Parathyroid adenoma (tissue), 2 donors: ENCODE data around the gene EVA1A.

ENCODE experiments used
- H2AFZ ChIP-seq: fragments of 300-600 bp; sonication (generic); one replicate; pipeline ENCODE4 v1.7.0; 2017; ENCODE audit warnings: antibody characterized with exemption, mild to moderate bottlenecking
- H3K27ac ChIP-seq: fragments of 300-600 bp; sonication (generic); one replicate; pipeline ENCODE4 v1.7.0; 2017
- H3K27me3 ChIP-seq: fragments of 300-600 bp; sonication (generic); one replicate; pipeline ENCODE4 v1.7.0; 2017; ENCODE audit warnings: low read length; ENCODE audit not compliant: control insufficient read depth, insufficient read depth
- H3K36me3 ChIP-seq: fragments of 300-600 bp; sonication (generic); one replicate; pipeline ENCODE4 v1.7.0; 2017; ENCODE audit warnings: low read length; ENCODE audit not compliant: control insufficient read depth, insufficient read depth
- H3K4me1 ChIP-seq: fragments of 300-600 bp; sonication (generic); one replicate; pipeline ENCODE4 v1.7.0; 2017; ENCODE audit warnings: control low read depth
- H3K4me2 ChIP-seq: fragments of 300-600 bp; sonication (generic); one replicate; pipeline ENCODE4 v1.7.0; 2017; ENCODE audit warnings: low read length
- H3K4me3 ChIP-seq: fragments of 300-600 bp; sonication (generic); one replicate; pipeline ENCODE4 v1.7.0; 2017; ENCODE audit warnings: low read depth, low read length
- H3K79me2 ChIP-seq: fragments of 300-600 bp; sonication (generic); one replicate; pipeline ENCODE4 v1.7.0; 2017; ENCODE audit warnings: control low read depth
- H3K9ac ChIP-seq: fragments of 300-600 bp; sonication (generic); one replicate; pipeline ENCODE4 v1.7.0; 2017; ENCODE audit warnings: mild to moderate bottlenecking
- H3K9me3 ChIP-seq: fragments of 300-600 bp; sonication (generic); one replicate; pipeline ENCODE4 v1.7.0; 2017; ENCODE audit warnings: low read length; ENCODE audit not compliant: control insufficient read depth
- TF ChIP-seq, protein P1 (sequence below): fragments of 300-600 bp; sonication (generic); IDR thresholded peaks from one replicate; pipeline ENCODE4 v1.7.0; 2017; ENCODE audit warnings: antibody characterized with exemption, mild to moderate bottlenecking
- donor health status: primary hyperparathyroidism.

EVA1A gene

GRCh38 chr2:75580606-75581005 lies 19.9 kb upstream of the EVA1A start:
- Histone ChIP-seq H3K27me3 (no peaks in the 10 kb centered on the region), H3K36me3 (no peaks in the 10 kb centered on the region), H3K4me2 (no peak overlapping the region), H2AFZ (no peak overlapping the region), H3K27ac (no peak overlapping the region), H3K4me1 (no peaks in the 10 kb centered on the region), H3K9me3 (no peaks in the 10 kb centered on the region), H3K9ac (no peak overlapping the region), H3K4me3 (no peak overlapping the region), H3K79me2 (no peaks in the 10 kb centered on the region)
- TF ChIP-seq, protein P1, sequence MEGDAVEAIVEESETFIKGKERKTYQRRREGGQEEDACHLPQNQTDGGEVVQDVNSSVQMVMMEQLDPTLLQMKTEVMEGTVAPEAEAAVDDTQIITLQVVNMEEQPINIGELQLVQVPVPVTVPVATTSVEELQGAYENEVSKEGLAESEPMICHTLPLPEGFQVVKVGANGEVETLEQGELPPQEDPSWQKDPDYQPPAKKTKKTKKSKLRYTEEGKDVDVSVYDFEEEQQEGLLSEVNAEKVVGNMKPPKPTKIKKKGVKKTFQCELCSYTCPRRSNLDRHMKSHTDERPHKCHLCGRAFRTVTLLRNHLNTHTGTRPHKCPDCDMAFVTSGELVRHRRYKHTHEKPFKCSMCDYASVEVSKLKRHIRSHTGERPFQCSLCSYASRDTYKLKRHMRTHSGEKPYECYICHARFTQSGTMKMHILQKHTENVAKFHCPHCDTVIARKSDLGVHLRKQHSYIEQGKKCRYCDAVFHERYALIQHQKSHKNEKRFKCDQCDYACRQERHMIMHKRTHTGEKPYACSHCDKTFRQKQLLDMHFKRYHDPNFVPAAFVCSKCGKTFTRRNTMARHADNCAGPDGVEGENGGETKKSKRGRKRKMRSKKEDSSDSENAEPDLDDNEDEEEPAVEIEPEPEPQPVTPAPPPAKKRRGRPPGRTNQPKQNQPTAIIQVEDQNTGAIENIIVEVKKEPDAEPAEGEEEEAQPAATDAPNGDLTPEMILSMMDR: no peak

DNA sequence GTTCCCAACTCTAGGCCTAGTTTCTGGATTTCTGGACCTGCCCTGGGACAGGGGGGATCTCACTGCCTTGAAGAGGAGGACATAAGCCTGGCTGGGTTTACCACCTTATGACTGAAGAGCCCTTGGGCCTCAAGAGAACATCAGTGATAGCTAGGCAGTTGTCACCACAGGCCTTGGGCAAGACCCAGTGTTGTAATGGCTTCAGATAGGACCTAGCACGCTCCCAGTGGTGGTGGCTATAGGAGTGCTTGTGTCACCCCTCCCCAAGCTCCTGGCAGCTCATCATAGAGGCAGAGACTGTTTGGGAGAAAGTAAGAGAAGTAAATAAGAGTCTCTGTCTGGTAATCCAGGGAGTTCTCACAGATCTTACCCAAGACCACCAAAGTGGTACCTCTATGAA lies 19.4 kb upstream of the EVA1A start:
- TF ChIP-seq, protein P1: no peak
- Histone ChIP-seq H3K4me1 (no peaks in the 10 kb centered on the region), H3K4me2 (no peak overlapping the region), H3K9me3 (no peaks in the 10 kb centered on the region), H3K27me3 (no peaks in the 10 kb centered on the region), H3K27ac (no peak overlapping the region), H3K9ac (no peak overlapping the region), H3K36me3 (no peaks in the 10 kb centered on the region), H3K4me3 (no peak overlapping the region), H3K79me2 (no peaks in the 10 kb centered on the region), H2AFZ (no peak overlapping the region)

GRCh38 chr2:75579186-75579585 lies 18.4 kb upstream of the EVA1A start:
- H3K4me1 ChIP-seq: no peaks in the 10 kb centered on the region
- no peaks in the 10 kb centered on the region for H3K9me3 ChIP-seq
- no peak overlapping the region for H3K27ac ChIP-seq
- no peaks in the 10 kb centered on the region for H3K36me3 ChIP-seq
- H2AFZ ChIP-seq: no peak overlapping the region
- no peaks in the 10 kb centered on the region for H3K79me2 ChIP-seq
- no peak overlapping the region for H3K9ac ChIP-seq
- no peak overlapping the region for H3K4me3 ChIP-seq
- no peak overlapping the region for H3K4me2 ChIP-seq
- no peaks in the 10 kb centered on the region for H3K27me3 ChIP-seq
- TF ChIP-seq, protein P1: no peak

DNA sequence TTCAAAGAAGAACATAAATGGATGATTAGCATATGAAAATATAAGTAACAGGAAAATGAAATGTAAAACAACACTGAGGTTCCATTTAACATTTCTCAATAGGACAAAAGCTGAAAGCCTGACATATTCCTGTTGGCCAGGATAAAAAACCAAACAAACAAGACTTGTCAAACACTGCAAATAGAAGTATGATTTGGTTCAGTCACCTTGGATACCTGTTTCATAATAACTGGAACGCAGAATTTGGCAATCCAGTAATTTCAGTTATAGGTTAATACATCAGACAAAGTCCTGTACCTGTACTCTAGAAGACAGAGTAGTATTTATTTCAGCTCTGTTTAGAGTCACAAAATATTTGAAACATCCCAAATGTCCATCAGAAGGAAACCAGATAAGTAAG lies 16.5 kb upstream of the EVA1A start:
- Histone ChIP-seq H3K4me1 (no peaks in the 10 kb centered on the region), H3K36me3 (no peaks in the 10 kb centered on the region), H3K9ac (no peak overlapping the region), H3K9me3 (no peaks in the 10 kb centered on the region), H3K27ac (no peak overlapping the region), H3K79me2 (no peaks in the 10 kb centered on the region), H2AFZ (no peak overlapping the region), H3K4me2 (no peak overlapping the region), H3K27me3 (no peaks in the 10 kb centered on the region), H3K4me3 (no peak overlapping the region)
- TF ChIP-seq, protein P1: no peak

DNA sequence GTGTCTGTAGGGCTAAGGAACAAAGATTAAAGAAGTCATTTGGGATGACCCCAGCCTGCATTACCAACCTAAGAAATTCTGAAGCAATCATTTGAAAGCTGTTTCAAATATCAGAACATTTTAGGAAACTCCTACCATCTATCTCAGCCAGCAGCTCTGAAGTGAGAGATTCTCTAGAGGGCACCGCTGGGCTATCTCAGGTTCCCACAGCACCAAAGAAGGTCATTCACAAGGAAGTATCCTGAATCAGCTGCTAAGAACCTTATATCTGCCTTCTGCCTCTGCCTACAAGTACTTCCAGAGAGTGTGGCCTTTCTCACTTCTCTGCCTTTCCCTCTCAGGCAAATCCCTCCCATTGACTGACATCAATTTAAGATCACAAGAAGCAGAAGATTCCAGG lies 13.4 kb upstream of the EVA1A start:
- H3K36me3 ChIP-seq: no peaks in the 10 kb centered on the region
- no peaks in the 10 kb centered on the region for H3K27me3 ChIP-seq
- H3K27ac ChIP-seq: no peak overlapping the region
- H3K79me2 ChIP-seq: no peaks in the 10 kb centered on the region
- H3K4me2 ChIP-seq: no peak overlapping the region
- peaks cover 16% of the 10 kb centered on the region for H3K4me1 ChIP-seq
- no peak overlapping the region for H3K4me3 ChIP-seq
- TF ChIP-seq, protein P1: no peak
- H2AFZ ChIP-seq: no peak overlapping the region
- H3K9me3 ChIP-seq: no peaks in the 10 kb centered on the region
- no peak overlapping the region for H3K9ac ChIP-seq
